ENCODE data around the gene PLXNA1.

The PLXNA1 gene

DNA sequence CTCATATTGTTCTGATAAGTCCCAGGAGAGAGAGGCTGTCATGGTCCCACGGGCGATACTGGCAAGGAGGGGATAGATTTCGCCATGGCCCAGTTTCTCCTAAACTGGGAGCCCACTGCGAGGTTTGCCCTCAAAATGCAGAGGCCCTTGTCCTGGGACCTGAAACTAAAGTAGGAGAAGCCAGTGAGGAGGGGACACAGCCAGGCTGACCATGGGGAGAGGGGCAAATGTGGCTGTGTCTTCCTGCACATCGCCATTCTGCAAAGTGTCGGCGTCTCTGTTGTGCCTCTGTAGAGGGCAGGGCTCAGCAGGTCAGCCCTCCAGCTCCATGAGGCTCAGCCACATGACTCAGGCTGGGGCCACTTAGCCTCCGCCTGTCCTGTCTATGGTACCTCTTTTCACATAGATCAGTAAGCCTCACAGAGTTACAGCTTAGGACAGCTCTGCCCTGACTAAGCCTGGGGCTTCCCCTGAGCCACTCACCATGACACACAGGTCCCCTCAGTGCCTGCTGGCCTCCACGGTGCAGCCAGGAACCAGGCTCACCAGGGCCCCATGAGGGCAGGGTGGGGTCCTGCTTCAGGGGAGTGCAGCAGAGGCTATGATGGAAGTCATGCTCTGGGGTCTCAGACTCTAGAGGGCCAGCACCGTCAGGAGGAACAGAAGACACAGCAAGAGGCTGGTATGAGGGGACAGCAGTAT lies 28.6 kb upstream of the PLXNA1 start:
- DNase-seq: peak; percentile 21 to 84

DNA sequence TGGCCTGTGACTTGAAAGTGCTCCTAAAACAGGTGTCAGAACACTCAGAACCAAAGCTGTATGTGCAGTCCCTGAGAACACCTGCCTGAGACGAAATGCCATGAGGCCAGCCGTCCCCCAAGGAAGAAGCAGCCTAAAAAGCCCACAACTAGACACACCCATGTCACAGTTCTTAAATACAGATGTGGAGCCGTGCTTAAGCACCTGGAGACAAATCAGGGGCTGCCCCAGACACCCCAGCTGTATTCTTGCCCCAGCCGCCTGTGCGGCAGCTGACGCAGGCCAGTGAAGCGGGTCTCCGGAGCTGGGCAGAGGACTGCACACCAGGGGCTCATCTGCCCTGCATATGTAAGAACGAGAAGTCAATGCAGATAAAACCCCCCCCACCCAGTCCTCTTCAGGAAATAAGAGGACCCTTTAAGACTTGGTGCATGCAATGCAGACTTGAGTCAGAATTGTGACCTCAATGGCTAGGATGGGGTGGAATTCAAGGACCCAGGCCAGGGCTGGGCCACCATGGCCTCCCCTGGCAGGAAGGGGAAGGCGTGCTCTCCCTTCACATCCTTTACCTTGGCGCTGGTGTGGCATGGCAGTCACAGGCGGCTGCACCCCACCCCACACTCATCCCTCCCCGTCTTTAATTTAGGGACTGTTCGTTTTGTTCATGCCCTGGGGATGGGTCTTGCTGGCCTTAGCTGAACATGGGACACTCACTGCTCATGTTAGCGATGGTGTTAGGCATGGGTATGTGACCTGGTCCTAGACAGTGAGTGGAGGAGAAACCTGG lies 27.7 kb upstream of the PLXNA1 start:
- no peak for DNase-seq

- no peak for DNase-seq
These were observed 26.6 kb upstream of the PLXNA1 start for GRCh38 chr3:126956361-126956760.

GRCh38 chr3:126956866-126957650 lies 25.9 kb upstream of the PLXNA1 start:
- DNase-seq: peak; percentile 20 to 78

DNA sequence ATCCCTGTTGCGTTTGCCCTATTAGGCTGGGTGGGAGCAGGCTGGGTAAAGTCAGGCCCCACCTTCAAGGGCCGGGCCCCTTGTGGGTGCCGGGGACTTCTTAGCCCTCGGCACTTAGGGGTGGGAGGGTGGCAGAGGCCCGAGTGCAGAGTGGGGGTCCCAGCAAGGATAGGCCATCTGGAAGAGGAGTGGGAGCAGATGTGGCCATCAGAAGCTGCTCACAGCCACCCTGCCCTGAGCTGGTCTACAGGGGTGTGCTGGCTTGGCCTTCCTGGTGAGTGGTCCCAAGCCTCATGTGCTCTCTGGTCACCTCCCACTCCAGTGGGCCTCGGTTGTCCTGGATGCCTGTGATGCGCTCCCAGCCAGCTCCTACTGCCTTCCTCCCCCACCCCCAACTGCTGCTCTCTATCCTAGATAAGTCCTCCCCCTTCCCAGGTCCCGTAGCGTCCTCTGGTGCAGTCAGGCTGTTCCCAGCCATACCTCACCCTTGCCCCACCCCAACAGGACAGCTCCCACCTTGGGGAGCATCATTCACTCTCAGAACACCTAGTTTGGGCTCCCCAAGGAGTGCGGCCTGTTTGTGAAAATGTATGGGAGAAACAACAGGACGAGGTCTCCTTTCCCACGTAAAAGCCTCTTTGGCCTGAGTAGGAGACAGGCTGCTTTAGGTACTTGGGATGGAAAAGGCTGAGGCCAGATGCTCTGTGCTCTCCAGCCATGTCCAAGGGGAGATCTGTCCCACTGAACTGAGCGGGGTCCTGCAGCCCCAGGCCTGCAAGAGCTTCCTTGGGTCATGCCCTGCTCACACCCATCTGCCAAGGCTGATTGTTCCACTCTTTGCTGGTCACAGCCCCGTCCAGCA lies 24.9 kb upstream of the PLXNA1 start:
- DNase-seq: no peak

DNA sequence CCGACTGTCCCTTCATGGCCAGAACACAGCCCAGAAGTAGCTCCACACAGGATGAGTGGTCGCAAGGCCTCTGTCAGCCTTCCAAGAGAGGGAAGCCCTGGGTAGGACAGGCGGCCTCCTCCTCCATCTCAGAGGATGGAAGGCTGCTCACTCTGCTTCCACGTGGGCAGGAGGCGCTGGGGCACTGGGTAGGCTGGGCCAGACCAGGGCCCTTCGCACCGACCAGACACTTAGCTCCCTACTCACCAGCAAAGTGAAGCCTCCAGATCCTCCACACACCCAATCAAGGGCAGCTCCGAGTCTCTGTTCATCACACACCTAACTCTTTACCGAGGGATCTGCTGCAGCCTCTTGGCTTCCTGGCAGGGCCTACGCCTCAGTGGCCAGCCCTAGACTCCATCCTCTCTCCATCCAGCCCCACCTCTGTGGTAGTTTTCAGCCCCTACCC lies 24.3 kb upstream of the PLXNA1 start:
- no peak for DNase-seq

GRCh38 chr3:126959136-126959920 lies 23.6 kb upstream of the PLXNA1 start:
- no peak for DNase-seq

DNA sequence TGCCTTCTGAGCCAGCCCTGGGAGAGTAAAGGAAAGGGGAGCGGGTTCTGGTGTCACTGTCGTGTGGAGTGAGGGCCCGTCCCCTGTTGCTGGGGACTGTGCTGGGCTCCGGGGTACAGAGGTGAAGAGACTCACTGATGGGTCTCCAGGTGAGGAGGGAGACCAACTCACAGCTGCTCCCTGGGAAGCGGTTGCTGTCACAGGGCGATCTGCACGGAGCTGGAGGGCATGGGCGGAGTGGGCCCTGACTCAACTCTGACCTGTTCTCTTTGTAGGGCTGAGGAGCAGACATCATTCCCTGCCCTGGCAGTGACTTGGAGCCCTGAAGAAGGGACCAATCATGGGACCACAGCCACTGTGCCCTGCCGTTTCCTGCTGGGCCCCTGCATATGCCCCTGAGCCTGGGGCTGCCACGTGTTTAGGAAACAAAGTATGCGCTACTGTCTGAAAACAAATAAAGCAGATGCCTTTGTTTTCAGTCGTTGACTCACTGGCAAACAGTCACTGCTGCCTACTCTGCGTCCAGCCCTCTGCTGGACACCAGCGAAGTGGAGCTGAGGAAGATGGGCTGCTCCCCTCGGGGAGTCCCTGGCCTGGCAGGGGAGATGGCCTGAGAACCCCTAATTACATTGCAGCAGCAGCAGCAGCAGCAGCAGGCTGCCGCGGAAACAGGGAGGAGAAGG lies 22.9 kb upstream of the PLXNA1 start:
- no peak for DNase-seq

DNA sequence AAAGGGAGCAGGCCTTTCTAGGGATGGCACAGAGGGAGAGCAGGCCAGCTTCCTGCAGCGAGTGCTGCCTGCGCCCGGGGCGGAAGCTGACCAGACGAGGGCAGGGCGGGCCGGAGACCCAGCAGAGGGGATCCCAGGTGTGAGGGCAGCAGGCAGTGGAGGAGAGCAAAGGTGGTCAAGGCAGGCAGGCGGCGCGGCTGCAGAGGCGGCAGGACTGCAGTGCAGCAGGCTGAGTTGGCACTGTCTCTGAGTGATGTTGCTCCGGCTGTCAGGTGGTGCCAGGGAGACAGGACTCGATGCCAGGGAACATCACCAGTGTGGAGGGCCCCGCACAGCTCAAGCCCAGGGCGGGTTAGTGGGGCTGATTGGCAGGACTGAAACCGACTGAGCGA lies 22.3 kb upstream of the PLXNA1 start:
- DNase-seq: no peak

- peak; percentile 65 to 89 for DNase-seq
These were observed 21.6 kb upstream of the PLXNA1 start for GRCh38 chr3:126961191-126961790.

- peak in 1 of 2 donors; percentile 40 for DNase-seq
These were observed 21.0 kb upstream of the PLXNA1 start for GRCh38 chr3:126961791-126962461.

DNA sequence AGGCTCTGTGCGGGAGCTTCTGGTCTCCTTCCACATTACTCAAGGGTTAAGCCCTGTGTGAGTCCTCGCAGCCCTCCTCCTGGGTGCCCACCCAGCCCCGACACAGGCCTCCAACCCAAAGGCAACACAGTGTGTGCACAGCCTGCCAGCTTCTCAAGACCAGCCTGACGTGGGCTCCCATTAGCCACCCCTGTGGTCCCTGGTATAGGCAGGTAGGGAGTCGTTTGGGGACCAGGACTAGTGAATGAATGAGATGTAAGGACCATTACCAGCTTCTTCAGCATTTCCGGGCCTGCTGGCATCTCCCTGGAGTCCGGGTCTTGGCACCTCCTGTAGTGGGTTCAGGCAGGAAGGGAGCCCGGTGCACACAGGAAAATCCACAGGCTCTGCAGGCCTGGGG lies 20.2 kb upstream of the PLXNA1 start:
- DNase-seq: no peak

GRCh38 chr3:126963261-126964190 lies 19.4 kb upstream of the PLXNA1 start:
- no peak for DNase-seq

DNA sequence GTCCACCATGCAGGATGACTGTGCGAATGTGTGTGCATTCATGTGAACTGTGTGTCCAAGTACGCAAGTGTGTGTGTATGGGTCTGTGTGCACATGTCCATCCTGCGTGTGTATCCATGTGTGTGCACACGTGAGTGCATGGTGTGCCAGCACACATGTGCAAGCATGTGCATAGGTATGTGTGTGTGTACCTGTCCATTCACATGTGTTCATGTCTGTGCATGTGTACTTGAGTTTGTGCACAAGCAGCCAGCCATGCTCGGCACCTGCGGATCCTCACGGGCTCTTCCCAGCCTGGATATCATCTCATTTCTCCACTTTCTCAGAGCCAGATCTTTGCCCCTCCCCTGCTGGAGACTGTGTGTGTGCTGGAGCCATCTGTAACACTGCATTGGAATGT lies 18.7 kb upstream of the PLXNA1 start:
- DNase-seq: no peak

GRCh38 chr3:126964950-126965349 lies 18.0 kb upstream of the PLXNA1 start:
- DNase-seq: no peak

DNA sequence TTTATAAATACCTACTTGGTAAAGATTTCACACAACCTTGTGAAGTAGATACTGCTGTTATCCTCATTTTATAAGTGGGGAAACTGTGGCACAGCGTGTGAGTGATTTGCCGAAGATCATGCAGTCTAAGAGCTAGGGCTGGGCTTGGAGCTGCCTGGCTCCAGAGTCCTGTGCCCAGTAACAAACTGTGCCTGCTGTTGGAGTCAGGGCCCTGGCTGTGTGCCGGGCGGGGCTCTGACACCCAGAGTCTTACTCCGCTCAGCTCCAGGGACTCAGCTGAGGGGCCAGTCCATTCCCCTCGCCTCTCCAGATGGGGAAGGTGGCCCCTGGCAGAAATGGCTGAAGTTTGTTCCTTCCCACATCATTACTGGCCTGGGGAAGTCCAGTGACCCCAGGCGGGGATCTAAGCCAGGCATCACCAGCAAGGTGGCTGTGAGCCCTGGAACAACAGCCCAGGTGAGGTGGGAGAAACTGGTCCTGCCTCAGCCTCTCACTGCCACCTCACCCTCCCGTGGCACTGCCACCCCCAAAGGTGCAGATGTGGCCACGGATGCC lies 17.3 kb upstream of the PLXNA1 start:
- no peak for DNase-seq

GRCh38 chr3:126967386-126967785 lies 15.5 kb upstream of the PLXNA1 start:
- DNase-seq: no peak
